C4-2B (cell line): ENCODE results near the gene TPRN.

ENCODE experiments used
- CTCF ChIP-seq: fragments of 450-650 bp; conservative IDR thresholded peaks from 2 replicates; pipeline ENCODE4 v1.5.1; 2017; ENCODE audit warnings: mild to moderate bottlenecking
- ZFX ChIP-seq: fragments of 450-650 bp; IDR thresholded peaks from 2 replicates; pipeline ENCODE4 v1.6.1; 2017

- TF ChIP-seq CTCF = no peak
- no peak for TF ChIP-seq ZFX
Observed at GRCh38 chr9:137147793-137148160, 52.8 kb downstream of the TPRN start.
